NCI-H2227 treated with DMSO at 0.1 percent for 48 hours (cell line): Measurements from ENCODE around the gene EEFSEC.
"Not testable (repeated sequence)": the region's sequence is repeated elsewhere in the genome, so short reads cannot be mapped to it uniquely, and the experiment has no call there.

Experiments used
- DNase-seq: peaks from one replicate; lab custom pipeline; 2025; lab: John Stamatoyannopoulos, UW

Gene EEFSEC

GRCh38 chr3:128152419-128153155 lies 694 bp upstream of the EEFSEC start:
- no peak for DNase-seq

- not testable (repeated sequence) for DNase-seq
Measured at GRCh38 chr3:128154354-128154753, 1.1 kb downstream of the EEFSEC start.

GRCh38 chr3:128155616-128156360 lies 2.5 kb downstream of the EEFSEC start:
- no peak for DNase-seq

- DNase-seq, result no peak
Measured at GRCh38 chr3:128160661-128161060, 7.4 kb downstream of the EEFSEC start.

GRCh38 chr3:128163432-128163831 lies 10.2 kb downstream of the EEFSEC start:
- no peak for DNase-seq

- DNase-seq, result no peak
Measured at GRCh38 chr3:128166971-128167453, 13.7 kb downstream of the EEFSEC start.

- no peak for DNase-seq
Measured at GRCh38 chr3:128167646-128167972, 14.3 kb downstream of the EEFSEC start.

- DNase-seq, result no peak
Measured at GRCh38 chr3:128167973-128168674, 14.8 kb downstream of the EEFSEC start.

- no peak for DNase-seq
Measured at GRCh38 chr3:128168836-128169235, 15.6 kb downstream of the EEFSEC start.

- no peak for DNase-seq
Measured at GRCh38 chr3:128170866-128171516, 17.7 kb downstream of the EEFSEC start.

GRCh38 chr3:128173200-128173599 lies 19.9 kb downstream of the EEFSEC start:
- DNase-seq, result no peak

GRCh38 chr3:128173849-128174248 lies 20.6 kb downstream of the EEFSEC start:
- no peak for DNase-seq

- no peak for DNase-seq
Measured at GRCh38 chr3:128174675-128175590, 21.7 kb downstream of the EEFSEC start.

- DNase-seq, result no peak
Measured at GRCh38 chr3:128175768-128176167, 22.5 kb downstream of the EEFSEC start.

- no peak for DNase-seq
Measured at GRCh38 chr3:128176276-128176833, 23.1 kb downstream of the EEFSEC start.

- DNase-seq, result no peak
Measured at GRCh38 chr3:128177865-128178264, 24.6 kb downstream of the EEFSEC start.

- DNase-seq, result no peak
Measured at GRCh38 chr3:128178782-128179483, 25.7 kb downstream of the EEFSEC start.

- DNase-seq, result no peak
Measured at GRCh38 chr3:128179484-128179819, 26.2 kb downstream of the EEFSEC start.

GRCh38 chr3:128180436-128180835 lies 27.2 kb downstream of the EEFSEC start:
- DNase-seq, result no peak

- no peak for DNase-seq
Measured at GRCh38 chr3:128180913-128181312, 27.6 kb downstream of the EEFSEC start.
